GM21786 (cell line): Measurements from ENCODE around the gene AGPAT3.
"Not testable (repeated sequence)": the region's sequence is repeated elsewhere in the genome, so short reads cannot be mapped to it uniquely, and the experiment has no call there.

ENCODE experiments used
- ATAC-seq: cut with Tn5 transposase; IDR thresholded peaks from one replicate; pipeline ENCODE4 v1.9.1; 2021; ENCODE audit not compliant: unreplicated experiment

AGPAT3 gene

GRCh38 chr21:43864962-43865539, at the start of gene AGPAT3:
Gene AGPAT3, plus strand, starts transcription at chr21:43865223. Its CDS starts 94,459 bp downstream, at chr21:43959682.
- ATAC-seq: no peak

- ATAC-seq: no peak
Observed at GRCh38 chr21:43815991-43816390, 49.0 kb upstream of the AGPAT3 start.

GRCh38 chr21:43816611-43817071, 48.4 kb upstream of the AGPAT3 start:
- ATAC-seq: no peak

- no peak for ATAC-seq
Observed at GRCh38 chr21:43817157-43818086, 47.6 kb upstream of the AGPAT3 start.

GRCh38 chr21:43818685-43819084, 46.3 kb upstream of the AGPAT3 start:
- ATAC-seq: no peak

- no peak for ATAC-seq
Observed at GRCh38 chr21:43819511-43820405, 45.3 kb upstream of the AGPAT3 start.

GRCh38 chr21:43820466-43820865, 44.6 kb upstream of the AGPAT3 start:
- ATAC-seq: no peak

GRCh38 chr21:43822166-43822565, 42.9 kb upstream of the AGPAT3 start:
- not testable (repeated sequence) for ATAC-seq

GRCh38 chr21:43822741-43823140, 42.3 kb upstream of the AGPAT3 start:
- not testable (repeated sequence) for ATAC-seq

- ATAC-seq: no peak
Observed at GRCh38 chr21:43824333-43825241, 40.4 kb upstream of the AGPAT3 start.

- no peak for ATAC-seq
Observed at GRCh38 chr21:43825242-43825935, 39.6 kb upstream of the AGPAT3 start.

- no peak for ATAC-seq
Observed at GRCh38 chr21:43825936-43826622, 38.9 kb upstream of the AGPAT3 start.

GRCh38 chr21:43826623-43826974, 38.4 kb upstream of the AGPAT3 start:
- no peak for ATAC-seq

GRCh38 chr21:43827015-43827611, 37.9 kb upstream of the AGPAT3 start:
- ATAC-seq: no peak

- no peak for ATAC-seq
Observed at GRCh38 chr21:43829161-43829560, 35.9 kb upstream of the AGPAT3 start.

GRCh38 chr21:43829575-43830119, 35.4 kb upstream of the AGPAT3 start:
- no peak for ATAC-seq

- ATAC-seq: no peak
Observed at GRCh38 chr21:43832158-43832550, 32.9 kb upstream of the AGPAT3 start.

GRCh38 chr21:43832648-43833047, 32.4 kb upstream of the AGPAT3 start:
- ATAC-seq: no peak
